ENCODE measurements around the gene CGB5.
"Not testable (repeated sequence)": the region's sequence is repeated elsewhere in the genome, so short reads cannot be mapped to it uniquely, and the experiment has no call there.

The CGB5 gene

DNA sequence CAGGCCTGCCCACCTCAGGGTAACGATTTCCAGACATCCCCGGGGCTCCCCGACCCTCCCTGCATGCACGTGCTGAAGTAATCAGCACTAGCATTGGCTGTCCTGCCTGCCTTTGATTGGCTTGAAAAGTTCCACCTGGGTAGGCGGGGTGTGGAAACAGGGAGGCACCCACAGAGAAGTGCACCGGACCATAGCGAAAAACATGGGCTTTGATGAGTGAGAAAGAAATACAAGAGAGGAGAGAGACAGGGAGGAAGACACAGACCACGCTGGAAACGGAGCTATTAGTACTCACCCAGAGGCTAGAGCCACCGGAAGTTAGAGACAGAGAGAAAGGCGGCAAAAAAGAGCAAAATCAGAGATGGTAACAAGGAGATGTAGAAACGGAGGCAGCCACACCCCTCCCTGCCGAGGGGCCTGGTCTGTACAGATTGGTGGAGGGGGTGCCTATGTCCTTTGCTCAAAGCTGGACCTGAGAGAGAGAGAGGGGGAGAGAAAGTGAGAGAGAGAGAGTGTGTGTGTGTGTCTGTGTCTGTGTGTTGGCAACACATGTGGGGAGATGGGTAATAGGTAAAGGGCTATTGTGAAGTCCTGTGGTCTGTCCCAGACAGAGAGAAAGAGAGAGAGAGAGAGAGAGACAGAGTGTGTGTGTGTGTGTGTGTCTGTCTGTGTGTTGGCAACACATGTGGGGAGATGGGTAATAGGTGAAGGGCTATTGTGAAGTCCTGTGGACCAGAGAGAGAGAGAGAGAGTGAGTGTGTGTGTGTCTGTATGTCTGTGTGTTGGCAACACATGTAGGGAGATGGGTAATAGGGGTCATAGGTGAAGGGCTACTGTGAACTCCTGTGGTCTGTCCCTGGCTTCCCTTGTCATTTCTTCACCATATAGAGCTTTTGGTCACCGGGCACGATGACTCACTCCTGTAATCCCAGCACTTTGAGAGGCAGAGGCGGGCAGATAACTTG, 22.4 kb upstream of the CGB5 start:
- DNase-seq (ENCODE audit: low read depth in 2 of 2, low spot score in 1 of 2) = no peak

DNA sequence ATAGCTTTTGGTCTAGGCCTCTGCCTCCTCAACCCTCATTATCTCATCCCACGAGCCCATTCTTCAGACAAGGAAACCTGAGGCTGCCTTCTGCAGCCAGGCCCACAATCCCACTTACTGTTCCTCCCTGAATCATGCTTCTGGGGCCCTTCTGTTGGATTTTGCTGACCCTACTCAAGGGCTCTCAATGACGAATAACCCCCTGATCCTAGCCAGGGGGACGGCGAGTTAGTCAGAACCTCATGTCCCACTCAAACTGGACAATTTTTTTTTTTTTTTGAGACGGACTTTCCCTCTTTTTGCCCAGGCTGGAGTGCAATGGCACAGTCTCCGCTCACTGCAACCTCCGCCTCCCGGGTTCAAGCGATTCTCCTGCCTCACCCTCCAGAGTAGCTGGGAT, 21.5 kb upstream of the CGB5 start:
- DNase-seq (ENCODE audit: low read depth in 2 of 2, low spot score in 1 of 2) = no peak

DNA sequence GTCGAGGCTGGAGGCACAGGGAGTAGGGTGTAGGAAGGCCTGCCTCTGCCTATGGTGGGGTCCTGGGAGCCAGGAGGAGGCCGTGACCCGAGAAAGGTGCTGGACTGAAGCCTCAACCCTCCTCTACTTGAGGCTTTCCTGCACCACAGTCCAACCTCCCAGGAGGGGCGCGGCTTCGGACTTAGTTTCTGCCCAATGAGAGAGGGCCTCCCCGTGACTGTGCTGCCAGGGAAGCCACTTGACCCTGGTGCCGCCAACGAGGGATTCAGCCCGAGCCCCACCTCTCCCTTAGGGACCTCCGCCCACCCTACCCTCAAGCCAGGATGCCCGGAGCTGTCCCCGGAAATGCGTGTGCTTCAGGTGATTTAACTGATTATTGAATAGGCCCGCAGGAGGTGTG, 19.4 kb upstream of the CGB5 start, which contains the start of gene CGB3:
CGB3 (minus strand) TSS at position 101 of the 400 bp plus-strand sequence. CDS start 362 bp downstream, outside the sequence.
- DNase-seq (ENCODE audit: low read depth in 2 of 2, low spot score in 1 of 2) = not testable (repeated sequence)

DNA sequence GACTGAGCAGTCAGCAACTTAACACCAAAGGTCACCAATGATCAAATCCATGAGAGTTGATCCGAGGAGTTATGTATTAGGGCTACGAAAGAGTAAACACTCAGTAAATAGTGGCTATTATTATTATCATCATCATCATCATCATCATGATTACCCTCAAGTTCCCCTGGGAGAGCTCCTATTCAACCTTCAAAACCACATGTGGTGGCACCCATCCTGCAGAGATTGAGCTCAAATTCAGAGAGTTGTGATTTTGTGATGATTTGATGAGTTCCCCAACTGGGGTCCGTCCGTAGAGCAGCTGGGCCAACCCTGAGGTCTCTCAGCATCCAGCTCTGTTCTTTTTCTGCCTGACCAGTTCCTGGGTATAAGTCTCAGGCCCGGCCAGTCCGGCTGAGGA, 18.6 kb upstream of the CGB5 start:
- DNase-seq (ENCODE audit: low read depth in 2 of 2, low spot score in 1 of 2) = not testable (repeated sequence)

DNA sequence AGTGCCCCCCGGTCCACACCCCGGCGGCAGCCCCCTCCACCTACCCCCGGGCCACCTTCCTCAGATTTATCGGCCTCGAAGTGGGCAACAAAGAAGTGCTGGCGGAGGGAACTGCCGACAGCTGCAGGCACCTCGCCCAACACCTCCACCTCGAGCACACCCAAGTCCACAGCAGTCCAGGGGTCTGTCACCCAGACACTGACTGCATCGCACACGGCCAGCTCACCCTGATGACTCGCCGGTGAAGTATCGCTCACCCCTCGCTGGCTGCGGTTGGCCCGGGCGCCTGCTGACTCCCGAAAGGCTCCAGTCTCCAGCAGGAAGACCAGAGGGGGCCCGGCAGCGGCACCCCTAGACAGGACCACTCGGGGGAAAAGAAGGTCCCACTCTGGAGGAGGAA, 18.0 kb upstream of the CGB5 start:
- not testable (repeated sequence) for DNase-seq (ENCODE audit: low read depth in 2 of 2, low spot score in 1 of 2)

DNA sequence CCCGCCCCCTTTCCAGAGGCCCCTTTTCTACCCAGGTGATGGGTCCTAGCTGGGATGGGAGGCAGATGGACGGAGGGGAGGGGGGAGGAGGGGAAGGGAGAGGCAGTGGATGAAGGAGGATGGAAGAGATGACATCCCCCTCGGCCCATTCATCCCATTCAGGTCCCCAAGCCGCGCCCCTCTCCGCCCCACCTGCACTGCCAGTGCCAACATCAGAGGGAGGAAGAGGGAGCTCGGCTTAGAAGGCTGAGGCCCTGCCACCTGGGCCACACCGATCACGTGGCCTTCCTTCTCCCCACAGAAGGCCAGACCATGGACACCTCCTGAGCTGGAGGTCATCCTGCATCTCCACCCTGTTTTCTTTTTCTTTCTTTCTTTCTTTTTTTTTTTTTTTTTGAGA, 15.0 kb upstream of the CGB5 start:
- not testable (repeated sequence) for DNase-seq (ENCODE audit: low read depth in 2 of 2, low spot score in 1 of 2)

DNA sequence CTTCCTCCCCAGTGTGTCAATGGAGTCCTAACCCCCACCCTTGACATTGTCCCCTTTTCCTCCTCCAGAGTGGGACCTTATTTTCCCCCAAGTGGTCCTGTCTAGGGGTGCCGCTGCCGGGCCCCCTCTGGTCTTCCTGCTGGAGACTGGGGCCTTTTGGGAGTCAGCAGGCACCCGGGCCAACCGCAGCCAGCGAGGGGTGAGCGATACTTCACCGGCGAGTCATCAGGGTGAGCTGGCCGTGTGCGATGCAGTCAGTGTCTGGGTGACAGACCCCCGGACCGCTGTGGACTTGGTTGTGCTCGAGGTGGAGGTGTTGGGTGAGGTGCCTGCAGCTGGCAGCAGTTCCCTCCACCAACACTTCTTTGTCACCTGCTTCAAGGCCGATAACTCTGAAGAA, 13.9 kb upstream of the CGB5 start:
- not testable (repeated sequence) for DNase-seq (ENCODE audit: low read depth in 2 of 2, low spot score in 1 of 2)

DNA sequence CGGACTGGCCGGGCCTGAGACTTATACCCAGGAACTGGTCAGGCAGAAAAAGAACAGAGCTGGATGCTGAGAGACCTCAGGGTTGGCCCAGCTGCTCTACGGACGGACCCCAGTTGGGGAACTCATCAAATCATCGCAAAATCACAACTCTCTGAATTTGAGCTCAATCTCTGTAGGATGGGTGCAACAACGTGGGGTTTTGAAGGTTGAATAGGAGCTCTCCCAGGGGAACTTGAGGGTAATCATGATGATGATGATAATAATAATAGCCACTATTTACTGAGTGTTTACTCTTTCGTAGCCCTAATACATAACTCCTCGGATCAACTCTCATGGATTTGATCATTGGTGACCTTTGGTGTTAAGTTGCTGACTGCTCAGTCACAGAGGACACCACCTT, 13.3 kb upstream of the CGB5 start:
- not testable (repeated sequence) for DNase-seq (ENCODE audit: low read depth in 2 of 2, low spot score in 1 of 2)

DNA sequence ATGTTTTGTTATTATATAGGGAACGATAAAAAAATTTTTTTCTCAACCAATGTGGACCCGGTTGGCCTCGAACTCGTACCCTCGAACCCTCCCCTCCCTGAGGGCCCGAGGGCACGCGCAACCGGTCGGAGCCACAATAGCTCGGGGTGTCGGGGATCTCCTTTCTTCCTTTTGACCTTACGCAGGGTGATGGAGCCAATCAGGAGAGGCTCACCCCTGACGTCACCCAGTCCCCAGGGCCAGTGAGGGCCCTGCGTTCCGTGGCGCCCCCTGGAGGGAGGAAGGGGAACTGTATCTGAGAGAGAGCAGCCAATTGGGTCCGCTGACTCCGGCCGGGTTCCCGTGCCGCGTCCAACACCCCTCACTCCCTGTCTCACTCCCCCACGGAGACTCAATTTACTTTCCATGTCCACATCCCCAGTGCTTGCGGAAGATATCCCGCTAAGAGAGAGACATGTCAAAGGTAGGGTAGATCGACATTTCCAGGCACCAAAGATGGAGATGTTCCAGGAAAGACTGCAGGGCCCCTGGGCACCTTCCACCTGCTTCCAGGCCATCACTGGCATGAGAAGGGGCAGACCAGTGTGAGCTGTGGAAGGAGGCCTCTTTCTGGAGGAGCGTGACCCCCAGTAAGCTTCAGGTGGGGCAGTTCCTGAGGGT, 11.9 kb upstream of the CGB5 start, which contains the start of gene CGB2:
CGB2 (plus strand) TSS at position 249 of the 660 bp plus-strand sequence; CDS start at position 455, 206 bp downstream.
- DNase-seq (ENCODE audit: low read depth in 2 of 2, low spot score in 1 of 2) = not testable (repeated sequence)

DNA sequence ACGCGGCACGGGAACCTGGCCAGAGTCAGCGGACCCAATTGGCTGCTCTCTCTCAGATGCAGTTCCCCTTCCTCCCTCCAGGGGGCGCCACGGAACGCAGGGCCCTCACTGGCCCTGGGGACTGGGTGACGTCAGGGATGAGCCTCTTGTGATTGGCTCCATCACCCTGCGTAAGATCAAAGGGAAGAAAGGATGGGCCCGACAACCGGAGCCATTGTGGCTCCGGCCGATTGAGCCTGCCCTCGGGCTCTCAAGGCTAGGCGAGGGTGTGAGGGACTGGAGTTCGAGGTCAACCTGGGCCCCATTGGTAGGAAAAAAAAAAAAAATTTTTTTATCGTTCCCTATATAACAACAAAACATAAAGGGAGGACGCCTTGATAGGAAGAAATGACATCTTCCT, 6.8 kb upstream of the CGB5 start, which contains the start of gene CGB1:
CGB1 (minus strand) TSS at position 81 of the 400 bp plus-strand sequence. CDS start 184 bp downstream, outside the sequence.
- DNase-seq (ENCODE audit: low read depth in 2 of 2, low spot score in 1 of 2) = not testable (repeated sequence)

DNA sequence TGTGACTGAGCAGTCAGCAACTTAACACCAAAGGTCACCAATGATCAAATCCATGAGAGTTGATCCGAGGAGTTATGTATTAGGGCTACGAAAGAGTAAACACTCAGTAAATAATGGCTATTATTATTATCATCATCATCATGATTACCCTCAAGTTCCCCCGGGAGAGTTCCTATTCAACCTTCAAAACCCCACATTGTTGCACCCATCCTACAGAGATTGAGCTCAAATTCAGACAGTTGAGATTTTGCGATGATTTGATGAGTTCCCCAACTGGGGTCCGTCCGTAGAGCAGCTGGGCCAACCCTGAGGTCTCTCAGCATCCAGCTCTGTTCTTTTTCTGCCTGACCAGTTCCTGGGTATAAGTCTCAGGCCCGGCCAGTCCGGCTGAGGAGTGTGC, 5.5 kb upstream of the CGB5 start:
- not testable (repeated sequence) for DNase-seq (ENCODE audit: low read depth in 2 of 2, low spot score in 1 of 2)

DNA sequence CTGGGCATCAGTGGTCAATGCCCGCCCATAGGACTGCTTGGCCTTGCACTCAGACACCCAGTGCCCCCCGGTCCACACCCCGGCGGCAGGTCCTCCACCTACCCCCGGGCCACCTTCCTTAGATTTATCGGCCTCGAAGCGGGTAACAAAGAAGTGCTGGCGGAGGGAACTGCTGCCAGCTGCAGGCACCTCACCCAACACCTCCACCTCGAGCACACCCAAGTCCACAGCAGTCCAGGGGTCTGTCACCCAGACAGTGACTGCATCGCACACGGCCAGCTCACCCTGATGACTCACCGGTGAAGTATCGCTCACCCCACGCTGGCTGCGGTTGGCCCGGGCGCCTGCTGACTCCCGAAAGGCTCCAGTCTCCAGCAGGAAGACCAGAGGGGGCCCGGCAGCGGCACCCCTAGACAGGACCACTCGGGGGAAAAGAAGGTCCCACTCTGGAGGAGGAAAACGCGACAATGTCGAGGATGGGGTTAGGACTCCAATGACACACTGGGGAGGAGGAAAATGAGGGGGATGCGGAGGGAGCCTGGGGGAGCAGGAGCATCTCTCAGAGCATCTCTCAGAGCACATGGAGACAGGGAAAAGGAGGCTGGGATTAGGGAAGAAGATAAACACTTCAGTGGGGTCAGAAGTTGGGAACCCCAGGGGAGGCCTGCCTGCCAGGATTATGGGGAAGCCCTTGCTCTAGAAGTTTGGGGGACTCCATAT, 4.9 kb upstream of the CGB5 start:
- not testable (repeated sequence) for DNase-seq (ENCODE audit: low read depth in 2 of 2, low spot score in 1 of 2)

DNA sequence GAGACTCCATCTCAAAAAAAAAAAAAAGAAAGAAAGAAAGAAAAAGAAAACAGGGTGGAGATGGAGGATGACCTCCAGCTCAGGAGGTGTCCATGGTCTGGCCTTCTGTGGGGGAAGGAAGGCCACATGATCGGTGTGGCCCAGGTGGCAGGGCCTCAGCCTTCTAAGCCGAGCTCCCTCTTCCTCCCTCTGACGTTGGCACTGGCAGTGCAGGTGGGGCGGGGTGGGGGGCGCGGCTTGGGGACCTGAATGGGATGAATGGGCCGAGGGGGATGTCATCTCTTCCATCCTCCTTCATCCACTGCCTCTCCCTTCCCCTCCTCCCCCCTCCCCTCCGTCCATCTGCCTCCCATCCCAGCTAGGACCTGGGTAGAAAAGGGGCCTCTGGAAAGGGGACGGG, 3.9 kb upstream of the CGB5 start:
- DNase-seq (ENCODE audit: low read depth in 2 of 2, low spot score in 1 of 2) = not testable (repeated sequence)

DNA sequence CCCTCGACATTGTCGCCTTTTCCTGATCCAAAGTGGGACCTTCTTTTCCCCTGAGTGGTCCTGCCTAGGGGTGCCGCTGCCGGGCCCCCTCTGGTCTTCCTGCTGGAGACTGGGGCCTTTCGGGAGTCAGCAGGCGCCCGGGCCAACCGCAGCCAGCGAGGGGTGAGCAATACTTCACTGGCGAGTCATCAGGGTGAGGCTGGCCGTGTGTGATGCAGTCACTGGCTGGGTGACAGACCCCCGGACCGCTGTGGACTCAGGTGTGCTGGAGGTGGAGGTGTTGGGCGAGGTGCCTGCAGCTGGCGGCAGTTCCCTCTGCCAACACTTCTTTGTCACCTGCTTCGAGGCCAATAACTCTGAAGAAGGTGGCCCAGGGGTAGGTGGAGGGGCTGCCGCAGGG, 1.5 kb upstream of the CGB5 start:
- DNase-seq (ENCODE audit: low read depth in 2 of 2, low spot score in 1 of 2) = no peak

DNA sequence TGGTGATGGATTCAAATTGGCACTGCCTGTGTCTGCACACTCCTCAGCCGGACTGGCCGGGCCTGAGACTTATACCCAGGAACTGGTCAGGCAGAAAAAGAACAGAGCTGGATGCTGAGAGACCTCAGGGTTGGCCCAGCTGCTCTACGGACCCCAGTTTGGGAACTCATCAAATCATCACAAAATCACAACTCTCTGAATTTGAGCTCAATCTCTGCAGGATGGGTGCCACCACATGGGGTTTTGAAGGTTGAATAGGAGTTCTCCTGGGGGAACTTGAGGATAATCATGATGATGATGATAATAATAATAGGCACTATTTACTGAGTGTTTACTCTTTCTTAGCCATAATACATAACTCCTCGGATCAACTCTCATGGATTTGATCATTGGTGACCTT, 982 bp upstream of the CGB5 start:
- not testable (repeated sequence) for DNase-seq (ENCODE audit: low read depth in 2 of 2, low spot score in 1 of 2)

DNA sequence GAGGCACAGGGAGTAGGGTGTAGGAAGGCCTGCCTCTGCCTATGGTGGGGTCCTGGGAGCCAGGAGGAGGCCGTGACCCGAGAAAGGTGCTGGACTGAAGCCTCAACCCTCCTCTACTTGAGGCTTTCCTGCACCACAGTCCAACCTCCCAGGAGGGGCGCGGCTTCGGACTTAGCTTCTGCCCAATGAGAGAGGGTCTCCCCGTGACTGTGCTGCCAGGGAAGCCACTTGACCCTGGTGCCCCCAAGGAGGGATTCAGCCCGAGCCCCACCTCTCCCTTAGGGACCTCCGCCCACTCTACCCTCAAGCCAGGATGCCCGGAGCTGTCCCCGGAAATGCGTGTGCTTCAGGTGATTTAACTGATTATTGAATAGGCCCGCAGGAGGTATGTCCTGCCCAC, 5.4 kb downstream of the CGB5 start, which contains the start of gene CGB8:
CGB8 (minus strand) TSS at position 101 of the 400 bp plus-strand sequence. CDS start 372 bp downstream, outside the sequence.
- DNase-seq (ENCODE audit: low read depth in 2 of 2, low spot score in 1 of 2) = not testable (repeated sequence)

DNA sequence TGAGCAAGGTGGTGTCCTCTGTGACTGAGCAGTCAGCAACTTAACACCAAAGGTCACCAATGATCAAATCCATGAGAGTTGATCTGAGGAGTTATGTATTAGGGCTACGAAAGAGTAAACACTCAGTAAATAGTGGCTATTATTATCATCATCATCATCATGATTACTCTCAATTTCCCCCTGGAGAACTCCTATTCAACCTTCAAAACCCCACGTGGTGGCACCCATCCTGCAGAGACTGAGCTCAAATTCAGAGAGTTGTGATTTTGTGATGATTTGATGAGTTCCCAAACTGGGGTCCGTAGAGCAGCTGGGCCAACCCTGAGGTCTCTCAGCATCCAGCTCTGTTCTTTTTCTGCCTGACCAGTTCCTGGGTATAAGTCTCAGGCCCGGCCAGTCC, 6.2 kb downstream of the CGB5 start:
- DNase-seq (ENCODE audit: low read depth in 2 of 2, low spot score in 1 of 2) = not testable (repeated sequence)

DNA sequence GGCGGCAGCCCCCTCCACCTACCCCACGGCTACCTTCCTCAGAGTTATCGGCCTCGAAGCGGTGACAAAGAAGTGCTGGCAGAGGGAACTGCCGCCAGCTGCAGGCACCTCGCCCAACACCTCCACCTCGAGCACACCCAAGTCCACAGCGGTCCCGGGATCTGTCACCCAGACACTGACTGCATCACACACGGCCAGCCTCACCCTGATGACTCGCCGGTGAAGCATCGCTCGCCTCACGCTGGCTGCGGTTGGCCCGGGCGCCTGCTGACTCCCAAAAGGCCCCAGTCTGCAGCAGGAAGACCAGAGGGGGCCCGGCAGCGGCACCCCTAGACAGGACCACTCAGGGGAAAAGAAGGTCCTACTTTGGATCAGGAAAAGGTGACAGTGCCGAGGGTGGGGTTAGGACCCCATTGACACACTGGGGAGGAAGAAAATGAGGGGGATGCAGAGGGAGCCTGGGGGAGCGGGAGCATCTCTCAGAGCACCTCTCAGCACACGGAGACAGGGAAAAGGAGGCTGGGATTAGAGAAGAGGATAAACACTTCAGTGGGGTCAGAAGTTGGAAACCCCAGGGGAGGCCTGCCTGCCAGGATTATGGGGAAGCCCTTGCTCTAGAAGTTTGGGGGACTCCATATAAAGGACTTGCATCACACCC, 6.9 kb downstream of the CGB5 start:
- DNase-seq (ENCODE audit: low read depth in 2 of 2, low spot score in 1 of 2) = not testable (repeated sequence)

DNA sequence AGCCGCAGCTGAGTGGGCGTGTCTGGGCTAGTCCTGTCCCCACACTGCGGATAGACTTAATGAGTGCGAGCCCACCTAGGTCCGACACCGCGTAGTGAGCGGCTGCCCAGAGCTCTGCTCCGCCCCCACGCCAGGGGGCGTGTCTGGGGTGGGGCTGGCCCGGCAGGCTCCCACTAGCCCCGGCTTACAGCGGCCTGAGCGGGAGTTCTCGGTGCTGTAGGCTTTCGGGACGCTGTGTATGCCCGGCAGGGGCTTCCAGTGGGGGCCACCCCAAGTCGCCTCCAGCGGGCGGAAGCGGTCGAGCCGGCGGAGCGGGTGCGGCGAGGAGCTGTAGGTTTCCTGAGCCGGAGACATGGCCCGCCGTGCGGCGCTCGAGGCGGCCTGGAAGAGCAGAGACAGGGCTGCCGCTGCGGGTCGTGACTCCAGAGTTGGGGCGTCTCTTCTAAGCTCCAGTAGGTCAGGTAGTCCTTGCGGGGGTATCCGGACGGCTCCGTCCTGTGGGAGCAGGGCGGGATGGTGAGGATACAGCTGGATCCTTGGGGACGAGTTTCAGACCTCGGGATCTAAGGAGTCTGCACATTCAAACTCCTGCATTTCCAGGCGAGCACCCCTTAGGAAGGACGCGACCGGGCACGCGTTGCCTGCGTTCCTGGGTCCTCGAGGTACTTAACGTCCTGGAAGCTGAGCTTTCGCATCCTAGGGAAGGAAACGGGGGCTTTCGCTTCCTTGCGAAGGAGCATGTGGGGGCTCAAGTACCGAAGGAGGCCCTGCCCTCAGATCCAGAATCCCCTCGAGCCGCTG, 12.7 kb downstream of the CGB5 start:
- peak in 1 of 2 donors; percentile 17 for DNase-seq (ENCODE audit: low read depth in 2 of 2, low spot score in 1 of 2)
